GM21526 (cell line): ENCODE data around the gene ADD1.

Source experiments
- ATAC-seq: cut with Tn5 transposase; IDR thresholded peaks from one replicate; pipeline ENCODE4 v1.9.1; 2021; ENCODE audit warnings: moderate library complexity; ENCODE audit not compliant: unreplicated experiment, low FRiP score

ADD1 gene, protein sequence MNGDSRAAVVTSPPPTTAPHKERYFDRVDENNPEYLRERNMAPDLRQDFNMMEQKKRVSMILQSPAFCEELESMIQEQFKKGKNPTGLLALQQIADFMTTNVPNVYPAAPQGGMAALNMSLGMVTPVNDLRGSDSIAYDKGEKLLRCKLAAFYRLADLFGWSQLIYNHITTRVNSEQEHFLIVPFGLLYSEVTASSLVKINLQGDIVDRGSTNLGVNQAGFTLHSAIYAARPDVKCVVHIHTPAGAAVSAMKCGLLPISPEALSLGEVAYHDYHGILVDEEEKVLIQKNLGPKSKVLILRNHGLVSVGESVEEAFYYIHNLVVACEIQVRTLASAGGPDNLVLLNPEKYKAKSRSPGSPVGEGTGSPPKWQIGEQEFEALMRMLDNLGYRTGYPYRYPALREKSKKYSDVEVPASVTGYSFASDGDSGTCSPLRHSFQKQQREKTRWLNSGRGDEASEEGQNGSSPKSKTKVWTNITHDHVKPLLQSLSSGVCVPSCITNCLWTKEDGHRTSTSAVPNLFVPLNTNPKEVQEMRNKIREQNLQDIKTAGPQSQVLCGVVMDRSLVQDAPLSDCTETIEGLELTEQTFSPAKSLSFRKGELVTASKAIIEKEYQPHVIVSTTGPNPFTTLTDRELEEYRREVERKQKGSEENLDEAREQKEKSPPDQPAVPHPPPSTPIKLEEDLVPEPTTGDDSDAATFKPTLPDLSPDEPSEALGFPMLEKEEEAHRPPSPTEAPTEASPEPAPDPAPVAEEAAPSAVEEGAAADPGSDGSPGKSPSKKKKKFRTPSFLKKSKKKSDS

DNA sequence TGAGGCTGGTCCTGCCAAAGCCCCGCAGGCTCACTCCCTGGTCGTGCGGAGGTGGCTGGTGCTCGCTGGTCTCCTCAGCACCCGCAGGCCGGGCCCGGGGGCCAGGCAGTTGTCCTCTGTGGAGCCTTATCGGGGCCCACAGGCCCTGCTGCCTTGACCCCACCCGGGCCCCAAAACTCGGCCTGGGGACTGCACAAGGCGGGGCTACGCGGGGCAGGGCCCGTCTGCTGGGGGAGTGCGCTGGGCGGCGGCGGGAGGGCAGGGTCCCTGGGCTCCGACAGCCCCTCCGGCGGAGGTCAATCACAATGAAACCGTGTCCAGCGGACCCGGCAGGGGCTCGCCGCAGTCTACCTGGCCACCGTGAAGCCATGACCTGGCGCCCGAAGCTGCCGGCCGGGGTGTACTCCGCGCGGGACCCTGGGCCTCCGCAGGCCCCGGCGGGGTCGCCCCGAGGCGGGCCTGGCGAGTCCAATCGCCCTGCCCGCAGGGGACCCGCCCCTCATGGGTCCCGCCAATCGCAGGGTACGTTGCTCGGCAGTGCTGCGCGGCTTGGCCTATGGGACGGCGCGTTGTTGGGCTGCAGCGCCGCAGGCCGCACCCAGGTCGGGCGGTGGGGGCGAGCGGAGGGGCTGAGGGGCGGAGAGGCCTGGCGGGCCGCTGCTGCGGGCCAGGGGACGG, at the start of gene ADD1:
Gene ADD1, plus strand, starts transcription at position 582 of the 678 bp plus-strand sequence. CDS start 32,072 bp downstream, outside the sequence.
- ATAC-seq, result peak; percentile 78

DNA sequence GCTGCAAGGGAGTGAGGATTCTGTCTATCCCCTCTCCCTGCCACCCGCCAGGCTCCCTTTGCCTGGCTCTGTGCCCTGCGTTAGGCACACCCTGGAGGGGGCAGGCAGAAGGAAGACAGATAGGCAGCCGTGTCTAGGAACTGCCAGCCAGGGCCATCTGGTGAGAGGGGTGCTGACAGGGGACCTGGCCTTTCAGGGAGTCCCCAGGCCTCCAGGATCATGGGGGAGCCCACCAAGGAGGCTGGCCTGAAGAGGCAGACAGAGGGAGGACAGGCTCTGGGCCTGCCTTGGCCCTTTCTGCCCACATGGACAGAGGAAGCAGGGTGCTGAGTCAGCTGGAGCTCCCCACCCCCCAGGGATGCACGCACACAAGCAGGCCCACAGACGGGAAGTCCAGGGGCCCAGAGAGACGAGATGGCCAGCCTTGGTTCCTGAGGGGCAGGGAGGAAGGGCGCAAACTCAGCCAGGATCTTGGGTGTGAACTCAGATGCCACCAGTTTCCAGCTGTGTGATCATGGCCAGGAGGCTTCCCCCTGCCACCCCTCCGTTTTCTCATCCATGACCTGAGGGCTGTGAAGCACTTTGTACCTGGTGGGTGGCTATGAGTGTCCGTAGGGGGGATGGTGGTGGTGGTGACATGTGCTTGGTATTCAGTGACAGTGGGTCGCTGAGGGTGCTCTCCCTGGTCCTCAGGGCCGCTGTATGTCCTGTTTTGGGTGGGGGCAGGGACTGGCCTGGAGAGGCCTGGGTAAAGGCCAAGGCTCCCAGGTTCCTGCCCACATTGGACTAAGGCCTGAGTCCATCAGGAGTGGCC, 49.0 kb upstream of the ADD1 start:
- ATAC-seq, result no peak

DNA sequence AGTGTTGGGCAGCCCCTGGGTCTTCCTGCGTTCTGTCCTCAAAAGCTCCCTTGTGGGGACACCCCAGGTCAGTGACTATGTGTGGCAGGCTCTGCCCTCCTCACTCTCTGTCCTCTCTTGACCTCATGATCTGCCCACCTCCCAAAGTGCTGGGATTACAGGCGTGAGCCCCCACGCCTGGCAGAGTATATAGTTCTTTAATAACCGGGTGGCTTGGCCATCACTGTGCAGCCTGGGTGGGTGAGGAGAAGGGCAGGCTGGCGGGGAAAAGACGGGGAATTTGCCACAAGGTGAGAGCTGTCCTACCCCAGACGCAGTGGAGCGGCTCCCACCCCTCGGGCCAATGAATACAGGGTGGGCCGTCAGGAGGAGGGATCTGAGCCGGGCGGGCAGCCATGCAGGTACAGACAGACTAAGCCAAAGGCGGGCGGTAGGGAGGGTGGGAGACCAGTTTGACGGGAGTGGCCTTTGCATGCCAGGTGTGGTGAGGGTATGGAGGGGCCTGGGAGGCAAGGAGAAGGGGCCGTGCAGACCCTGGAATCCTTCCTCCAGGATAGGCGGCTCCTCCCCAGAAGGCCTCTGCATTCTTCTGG, 48.2 kb upstream of the ADD1 start:
- ATAC-seq, result no peak

DNA sequence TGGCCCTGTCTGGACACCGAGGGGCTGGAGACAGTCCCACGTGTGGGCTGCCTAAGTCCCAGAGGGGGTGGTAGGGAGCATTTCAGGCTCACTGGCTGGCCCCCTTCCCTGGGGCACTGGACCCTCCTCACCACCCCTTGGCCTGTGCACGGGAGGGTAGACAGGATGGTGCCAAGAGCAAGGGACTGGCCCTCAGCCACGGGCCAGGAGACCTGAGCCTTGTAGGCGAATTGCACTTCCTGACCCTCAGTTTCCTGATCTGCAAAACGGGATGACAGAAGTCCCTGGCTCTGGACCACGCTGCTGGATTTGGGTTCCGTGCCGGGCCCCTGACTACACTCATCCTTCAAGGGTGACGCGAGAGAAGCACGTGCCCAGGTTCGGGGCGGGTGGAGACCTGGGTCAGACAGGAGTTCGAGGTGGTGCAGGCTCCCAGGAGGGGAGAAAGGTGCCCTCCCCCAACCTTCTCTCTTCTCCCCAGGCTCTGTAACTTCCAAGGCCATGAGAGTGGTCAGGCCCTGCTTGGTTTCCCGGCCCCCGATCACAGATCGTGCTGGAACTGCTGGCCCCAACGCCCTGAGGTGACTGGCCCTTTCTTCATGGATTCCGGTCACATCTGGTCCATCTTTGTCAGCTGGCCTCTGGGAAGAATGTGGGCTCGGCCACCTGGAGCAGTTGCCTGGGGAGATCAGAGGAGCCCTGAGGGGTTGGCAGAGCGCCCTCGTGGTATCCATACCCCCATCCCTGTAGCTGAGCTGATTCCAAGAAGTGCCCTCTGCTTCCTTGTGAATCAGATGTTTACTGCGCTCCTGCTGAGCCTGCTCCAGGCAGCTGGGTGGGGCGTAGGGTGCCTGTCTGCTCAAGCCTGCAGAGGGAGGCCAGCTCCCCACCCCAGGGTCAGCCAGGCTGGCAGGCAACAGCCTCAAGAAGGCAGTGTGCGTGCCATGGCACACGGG, 47.5 kb upstream of the ADD1 start:
- no peak for ATAC-seq

DNA sequence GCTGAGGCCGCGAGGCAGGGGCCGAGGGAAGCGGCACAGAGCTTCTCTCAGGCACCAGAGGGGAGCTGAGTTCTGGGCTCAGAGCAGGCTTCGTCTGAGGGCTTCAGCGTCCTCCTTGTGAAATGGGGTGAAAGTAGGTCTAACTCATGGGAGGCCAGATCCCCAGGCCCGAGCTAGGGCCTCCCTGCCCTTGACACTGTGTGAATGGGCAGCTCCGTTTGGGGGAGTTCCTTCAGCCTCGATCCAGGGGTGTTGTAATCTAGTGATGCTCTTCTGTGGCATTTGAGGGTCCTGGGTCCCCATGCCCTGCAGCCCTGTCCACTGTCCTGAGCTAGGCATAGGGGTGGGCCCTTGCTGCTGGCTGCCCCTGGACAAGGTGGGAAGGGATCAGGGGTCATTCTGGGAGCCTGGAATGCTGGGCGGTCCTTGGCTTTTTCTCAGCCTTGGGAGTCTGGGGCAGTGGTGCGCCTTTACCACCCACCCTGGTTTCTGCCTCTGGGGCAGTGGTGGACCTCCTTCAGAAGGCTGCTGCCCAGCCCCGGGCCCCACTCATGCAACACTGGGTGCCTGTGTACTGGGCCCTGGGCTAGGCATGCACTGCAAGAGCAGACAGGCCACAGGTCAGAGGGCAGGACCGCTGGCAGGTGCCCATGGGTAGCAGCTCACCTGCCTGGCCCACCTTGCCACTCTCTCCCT, 46.6 kb upstream of the ADD1 start:
- no peak for ATAC-seq

DNA sequence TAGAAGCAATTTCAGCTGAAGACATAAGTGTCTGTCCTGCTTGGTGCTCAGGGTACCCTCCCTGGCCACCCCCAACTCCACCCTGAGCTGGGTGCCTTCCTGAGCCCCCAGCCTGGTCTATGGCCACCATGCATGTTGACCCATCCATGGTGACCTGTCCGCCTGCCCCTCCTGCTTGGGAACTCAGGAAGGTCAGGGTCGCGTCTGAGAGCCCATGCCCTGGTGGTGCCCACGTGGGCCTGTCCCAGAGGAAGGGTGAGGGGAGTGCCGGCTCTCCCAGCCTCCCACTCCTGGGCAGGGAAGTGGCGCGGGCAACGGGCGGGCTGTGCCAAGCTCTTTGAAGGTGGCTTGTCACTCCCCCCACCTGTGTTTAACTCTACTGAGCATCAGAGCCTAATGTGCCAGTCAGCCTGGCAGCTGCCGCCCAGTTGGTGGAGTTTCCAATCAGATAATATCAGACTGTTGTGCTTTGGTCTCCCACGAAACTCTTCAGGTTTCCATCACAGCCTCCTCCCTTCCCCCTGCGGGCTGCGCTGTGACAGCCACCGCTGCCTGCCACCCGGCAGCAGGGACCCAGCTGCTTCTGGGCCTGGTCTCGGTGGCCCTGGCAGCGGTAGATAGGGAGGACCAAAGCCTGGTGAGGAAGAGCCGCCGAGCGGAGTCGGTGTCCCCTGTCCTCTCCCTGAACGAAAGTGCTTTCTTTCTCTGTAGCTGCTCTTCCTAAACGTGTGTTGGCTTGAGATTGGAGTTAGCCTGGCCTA, 45.9 kb upstream of the ADD1 start:
- no peak for ATAC-seq

DNA sequence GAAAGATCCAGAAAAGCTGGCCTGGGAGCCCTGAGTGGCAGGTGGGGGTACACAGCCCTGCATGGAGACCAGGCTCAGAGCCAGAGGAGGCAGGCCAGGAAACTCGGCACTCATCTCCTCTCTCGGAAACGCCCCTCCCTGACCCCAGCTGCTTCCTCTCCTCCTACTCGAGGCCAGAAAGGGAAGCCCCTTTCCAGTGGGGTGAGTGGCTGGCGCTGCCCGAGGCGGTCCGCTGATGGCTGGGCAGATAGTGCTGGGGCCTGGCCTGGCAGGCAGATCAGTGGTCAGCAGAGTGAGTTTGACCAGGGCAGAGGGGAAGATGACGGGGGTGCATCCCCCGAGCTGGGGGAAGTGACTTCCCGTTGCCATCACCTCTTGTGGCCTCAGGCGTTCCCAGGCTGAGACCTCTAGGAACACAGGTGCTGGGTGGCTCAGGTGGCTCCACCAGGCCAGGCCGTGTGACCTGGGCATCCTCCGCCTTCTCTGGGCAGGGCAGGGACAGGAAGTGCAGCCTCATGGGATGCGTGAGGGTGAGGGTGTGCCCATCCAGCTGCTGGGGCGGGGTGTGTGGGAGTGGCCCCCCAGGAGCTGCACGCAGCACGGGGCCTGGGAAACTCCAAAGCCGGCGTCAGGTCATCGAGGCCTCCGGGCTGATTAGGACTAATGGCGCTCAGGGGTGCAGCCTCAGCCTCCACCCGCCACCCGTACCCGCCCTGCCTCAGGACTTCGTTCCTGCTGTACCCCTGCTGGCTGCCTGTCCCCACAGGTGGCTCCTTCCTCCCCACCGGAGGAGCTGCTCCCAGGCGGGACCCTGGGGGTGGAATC, 45.0 kb upstream of the ADD1 start:
- ATAC-seq, result no peak

DNA sequence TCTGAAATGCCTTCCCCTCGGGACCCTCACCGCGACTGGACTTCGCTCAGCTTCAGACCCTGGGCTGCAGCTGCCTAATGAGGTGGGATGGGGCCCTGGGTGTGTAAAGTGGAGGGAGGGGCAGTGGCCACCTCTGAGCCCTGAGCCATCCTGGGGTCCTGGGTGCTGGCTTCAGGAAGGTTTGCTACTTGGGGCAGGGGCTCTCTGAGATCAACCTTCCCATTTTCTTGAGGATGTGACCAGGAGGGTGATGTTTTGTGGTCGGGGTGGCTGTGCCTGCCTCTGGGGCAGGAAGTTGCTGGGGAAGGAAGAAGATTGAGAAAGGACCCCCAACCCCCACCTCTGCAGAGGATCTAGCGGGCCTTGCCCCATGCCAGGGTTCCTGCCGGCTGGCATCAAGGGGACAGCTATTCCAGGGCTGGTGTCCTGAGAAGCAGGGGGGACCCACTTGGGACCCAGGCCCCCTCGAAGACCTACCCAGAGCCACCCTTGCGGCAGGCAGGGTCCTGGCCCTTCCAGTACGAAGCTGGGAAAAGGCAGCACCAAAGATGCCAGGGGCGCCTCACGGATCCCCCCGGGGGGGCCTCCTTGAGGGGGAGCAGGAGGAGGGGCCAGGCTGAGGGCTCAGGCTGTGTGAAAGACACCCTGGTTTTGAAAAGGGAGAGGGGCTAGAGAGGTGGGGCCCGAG, 44.3 kb upstream of the ADD1 start:
- no peak for ATAC-seq

DNA sequence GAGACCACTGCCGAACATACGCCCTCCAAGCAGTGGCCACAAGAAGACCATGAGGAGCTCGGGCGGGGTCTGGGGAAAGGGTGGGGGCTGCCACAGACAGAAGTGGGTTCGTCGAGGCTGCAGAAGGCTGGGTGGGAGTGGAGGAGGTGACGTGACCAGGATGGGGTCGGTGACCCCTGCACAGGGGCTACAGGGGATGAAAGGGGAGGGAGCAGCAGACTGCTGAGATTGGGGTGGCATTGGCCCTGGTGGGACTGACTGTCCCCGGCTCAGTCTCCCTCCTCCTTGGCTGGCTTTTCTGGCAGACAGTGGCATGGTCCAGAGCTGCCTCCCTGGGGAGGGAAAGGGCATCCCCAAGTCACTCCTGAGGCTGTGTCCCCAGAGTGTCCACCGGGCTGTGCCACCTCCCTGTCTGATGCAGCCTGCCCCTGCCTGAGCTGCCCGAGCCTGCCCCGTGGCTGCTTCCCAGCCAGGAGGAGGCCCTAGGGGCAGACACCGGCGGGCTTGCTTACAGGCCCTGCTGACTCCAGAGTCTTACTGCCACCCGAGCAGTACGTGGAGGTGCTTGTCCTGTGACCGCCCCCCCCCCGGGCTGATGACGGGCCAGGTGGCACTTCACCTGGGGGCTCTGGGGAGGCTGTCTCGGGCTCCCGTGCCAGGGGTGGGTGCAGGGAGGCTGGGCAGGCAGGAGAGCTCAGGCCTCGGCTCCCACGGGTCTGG, 43.5 kb upstream of the ADD1 start:
- no peak for ATAC-seq

DNA sequence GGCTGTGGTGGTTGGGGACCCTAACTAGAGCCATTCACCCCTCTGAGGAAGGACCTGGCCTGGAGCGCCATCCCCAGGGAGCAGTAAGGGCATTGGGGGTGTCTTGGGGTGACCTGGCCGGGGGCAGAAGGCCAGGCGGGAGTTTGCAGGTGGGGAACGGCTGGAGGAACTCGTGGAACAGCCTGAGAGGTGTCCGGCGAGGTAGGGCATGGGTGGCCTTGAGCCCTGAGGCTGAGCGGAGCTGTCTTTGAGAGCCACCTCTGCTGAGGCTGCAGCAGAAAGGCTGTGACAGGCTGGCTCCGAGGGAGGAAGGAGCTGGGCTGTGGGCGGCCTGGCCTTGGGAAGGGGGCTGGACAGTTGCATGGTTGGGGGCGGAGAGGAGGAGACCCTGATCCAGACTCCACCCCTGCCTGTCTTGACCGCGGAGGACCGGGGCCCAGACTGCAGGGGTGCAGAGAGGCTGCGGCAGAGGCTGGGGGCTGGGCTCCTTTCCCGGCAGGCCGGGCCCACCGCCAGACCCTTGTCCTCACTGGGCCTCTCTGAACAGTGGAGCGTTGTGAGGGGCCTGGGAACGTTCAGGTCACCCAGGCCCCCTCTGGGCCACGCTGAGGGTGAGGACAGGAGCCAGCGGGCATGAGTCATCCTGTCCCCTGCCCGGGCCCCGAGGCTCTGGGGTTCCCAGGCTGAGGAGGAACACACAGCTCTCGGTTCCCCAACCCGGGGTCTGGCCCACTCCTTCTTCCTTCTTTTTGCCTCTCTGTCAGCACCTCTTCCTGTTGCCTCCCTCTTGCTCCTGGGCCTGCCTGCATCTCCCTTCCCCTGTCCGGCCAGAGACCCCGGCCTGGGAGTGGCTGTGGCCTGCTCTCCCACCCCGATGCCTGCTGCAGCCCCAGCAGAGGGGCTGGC, 42.7 kb upstream of the ADD1 start:
- ATAC-seq, result no peak

DNA sequence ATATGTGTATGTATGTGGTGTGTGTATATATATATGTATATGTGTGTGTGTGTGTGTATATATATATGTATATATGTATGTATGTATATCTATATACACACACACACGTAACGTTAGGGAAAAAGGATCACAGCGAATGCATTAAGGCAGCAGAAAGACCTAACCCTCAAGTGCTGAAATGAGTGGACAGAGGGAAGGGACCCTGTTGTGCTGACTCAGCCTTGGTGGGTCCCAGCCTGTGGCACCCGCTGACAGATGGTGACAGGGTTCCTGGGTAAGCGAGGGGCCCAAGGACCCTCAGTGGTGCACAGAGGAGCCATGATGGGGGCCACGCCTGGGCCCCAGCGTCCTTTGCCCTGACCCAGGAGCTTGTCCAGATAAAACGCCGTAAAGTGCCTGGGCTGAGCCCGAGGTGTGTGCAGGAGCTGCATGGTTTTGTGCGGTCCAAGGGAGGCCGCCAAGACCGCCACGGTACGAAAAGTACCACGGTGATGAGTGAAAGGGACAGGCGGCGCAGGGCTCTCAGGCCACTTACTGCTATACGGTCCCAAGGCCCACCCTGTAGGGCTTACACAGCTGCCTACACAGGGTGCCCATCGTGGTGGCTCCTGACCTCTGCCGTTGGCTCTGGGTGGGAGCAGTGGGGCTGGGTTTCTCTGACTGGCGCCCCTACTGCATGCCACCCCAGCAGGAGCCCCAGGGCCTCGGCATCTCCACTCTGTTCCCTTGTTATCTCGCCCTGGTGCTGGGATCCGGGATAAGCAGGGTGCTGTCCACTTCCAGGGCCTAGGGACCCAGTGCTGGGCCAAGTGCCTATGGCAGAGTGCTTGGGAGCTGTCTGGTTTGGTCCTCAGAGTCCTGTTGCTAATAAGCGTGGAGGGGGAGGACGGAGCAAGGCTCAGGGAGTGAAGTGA, 40.8 kb upstream of the ADD1 start:
- no peak for ATAC-seq

DNA sequence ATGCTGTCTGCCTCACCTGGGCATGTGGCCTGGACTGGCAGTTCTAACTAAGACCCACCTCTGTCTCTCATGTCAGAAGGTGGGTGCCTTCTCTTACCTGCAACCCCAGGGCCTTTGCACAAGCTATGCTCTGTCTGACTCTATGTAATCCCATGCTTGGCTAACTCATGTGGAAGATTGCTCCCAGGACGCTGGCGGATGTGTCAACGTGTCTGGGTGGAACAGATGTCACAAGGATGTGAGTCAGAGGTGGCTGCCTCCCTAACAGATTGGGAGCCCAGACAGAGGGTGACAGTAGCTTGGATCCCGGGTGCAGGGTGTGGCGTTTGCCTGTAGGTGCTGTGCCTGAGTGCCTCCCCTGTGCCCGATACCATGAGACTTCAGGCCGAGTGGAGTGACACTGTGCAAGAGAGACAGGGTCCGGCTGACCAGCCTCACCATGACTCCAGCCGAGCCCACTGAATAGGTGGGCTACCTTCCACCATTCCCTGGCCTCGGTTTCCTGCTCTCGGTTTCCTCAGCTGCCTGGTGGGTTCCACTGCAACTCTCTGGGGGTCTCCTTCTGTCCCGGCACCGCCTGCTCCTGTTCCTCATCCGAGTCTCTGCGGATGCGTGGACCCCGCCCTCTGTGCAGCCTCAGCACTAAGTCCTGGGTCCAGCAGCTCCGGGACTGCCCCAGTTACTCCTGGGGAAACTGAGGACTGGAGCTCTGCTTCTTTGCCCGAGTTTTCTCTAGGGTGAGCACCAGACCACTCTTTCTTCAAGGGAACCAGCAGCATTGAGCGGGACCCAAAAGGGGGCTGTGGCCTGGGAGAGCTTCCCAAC, 39.8 kb upstream of the ADD1 start:
- ATAC-seq, result no peak
